ENCODE data around the gene HOXB5.

The HOXB5 gene

DNA sequence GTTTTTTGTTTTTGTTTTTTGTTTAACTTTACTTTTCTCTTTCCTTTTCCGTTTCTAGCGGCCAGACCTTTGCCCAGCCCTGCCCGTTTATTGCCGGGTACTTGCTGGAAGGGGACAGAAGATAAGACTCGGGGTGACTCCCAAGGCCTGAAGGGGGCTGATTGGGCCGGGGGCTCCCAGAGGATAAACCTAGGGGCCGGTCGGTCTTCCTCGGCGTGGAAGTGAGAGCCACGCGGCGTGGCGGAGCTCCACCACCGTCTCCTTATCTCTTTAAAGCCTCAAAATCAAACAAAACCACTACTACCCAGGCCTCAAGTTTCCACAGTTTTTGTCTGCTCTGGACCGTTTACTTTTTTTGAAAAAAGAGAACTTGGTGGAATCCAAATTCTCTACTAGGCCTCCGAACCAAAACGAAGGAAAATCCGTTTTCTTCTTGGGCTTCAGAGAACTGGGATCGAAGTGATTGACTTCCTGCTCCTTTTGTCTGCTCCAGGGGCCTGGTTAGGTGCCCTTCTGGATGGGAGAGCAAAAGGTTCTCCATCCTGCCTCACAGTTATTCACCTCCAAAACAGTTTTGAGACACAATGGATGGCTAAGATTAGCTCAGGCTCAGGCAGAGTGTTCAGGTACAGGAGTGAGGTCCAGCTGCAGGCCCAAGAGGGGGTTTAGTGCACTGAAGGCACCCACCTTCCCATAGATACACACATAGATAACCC is 41.1 kb upstream of the HOXB5 start:
- no peak for ATAC-seq
- no peak for TF ChIP-seq ARNTL (CRISPR knock-in tag; IDR thresholded peaks at IDR 0.05; ENCODE audit: borderline replicate concordance, low read depth)
- TF ChIP-seq RARB (CRISPR knock-in tag; IDR thresholded peaks at IDR 0.05) = no peak
- TF ChIP-seq SNAI2 (CRISPR knock-in tag; IDR thresholded peaks at IDR 0.05) = no peak
- no peak for TF ChIP-seq TCF4 (CRISPR knock-in tag; IDR thresholded peaks at IDR 0.05; ENCODE audit: borderline replicate concordance)
- TF ChIP-seq ZNF565 (CRISPR knock-in tag; conservative IDR thresholded peaks at IDR 0.05; ENCODE audit: low read depth) = no peak
- no peak for TF ChIP-seq OSR1 (CRISPR knock-in tag; IDR thresholded peaks at IDR 0.05)
- TF ChIP-seq, protein P1, sequence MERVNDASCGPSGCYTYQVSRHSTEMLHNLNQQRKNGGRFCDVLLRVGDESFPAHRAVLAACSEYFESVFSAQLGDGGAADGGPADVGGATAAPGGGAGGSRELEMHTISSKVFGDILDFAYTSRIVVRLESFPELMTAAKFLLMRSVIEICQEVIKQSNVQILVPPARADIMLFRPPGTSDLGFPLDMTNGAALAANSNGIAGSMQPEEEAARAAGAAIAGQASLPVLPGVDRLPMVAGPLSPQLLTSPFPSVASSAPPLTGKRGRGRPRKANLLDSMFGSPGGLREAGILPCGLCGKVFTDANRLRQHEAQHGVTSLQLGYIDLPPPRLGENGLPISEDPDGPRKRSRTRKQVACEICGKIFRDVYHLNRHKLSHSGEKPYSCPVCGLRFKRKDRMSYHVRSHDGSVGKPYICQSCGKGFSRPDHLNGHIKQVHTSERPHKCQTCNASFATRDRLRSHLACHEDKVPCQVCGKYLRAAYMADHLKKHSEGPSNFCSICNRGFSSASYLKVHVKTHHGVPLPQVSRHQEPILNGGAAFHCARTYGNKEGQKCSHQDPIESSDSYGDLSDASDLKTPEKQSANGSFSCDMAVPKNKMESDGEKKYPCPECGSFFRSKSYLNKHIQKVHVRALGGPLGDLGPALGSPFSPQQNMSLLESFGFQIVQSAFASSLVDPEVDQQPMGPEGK (CRISPR knock-in tag; IDR thresholded peaks at IDR 0.05; ENCODE audit: borderline replicate concordance) = no peak
- TF ChIP-seq GLIS3 (CRISPR knock-in tag; IDR thresholded peaks at IDR 0.05) = no peak
- TF ChIP-seq, protein P2, sequence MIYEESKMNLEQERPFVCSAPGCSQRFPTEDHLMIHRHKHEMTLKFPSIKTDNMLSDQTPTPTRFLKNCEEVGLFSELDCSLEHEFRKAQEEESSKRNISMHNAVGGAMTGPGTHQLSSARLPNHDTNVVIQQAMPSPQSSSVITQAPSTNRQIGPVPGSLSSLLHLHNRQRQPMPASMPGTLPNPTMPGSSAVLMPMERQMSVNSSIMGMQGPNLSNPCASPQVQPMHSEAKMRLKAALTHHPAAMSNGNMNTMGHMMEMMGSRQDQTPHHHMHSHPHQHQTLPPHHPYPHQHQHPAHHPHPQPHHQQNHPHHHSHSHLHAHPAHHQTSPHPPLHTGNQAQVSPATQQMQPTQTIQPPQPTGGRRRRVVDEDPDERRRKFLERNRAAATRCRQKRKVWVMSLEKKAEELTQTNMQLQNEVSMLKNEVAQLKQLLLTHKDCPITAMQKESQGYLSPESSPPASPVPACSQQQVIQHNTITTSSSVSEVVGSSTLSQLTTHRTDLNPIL (CRISPR knock-in tag; IDR thresholded peaks at IDR 0.05; ENCODE audit: low read depth) = no peak
- no peak for TF ChIP-seq PPARA (CRISPR knock-in tag; IDR thresholded peaks at IDR 0.05; ENCODE audit: borderline replicate concordance)
- TF ChIP-seq, protein P3, sequence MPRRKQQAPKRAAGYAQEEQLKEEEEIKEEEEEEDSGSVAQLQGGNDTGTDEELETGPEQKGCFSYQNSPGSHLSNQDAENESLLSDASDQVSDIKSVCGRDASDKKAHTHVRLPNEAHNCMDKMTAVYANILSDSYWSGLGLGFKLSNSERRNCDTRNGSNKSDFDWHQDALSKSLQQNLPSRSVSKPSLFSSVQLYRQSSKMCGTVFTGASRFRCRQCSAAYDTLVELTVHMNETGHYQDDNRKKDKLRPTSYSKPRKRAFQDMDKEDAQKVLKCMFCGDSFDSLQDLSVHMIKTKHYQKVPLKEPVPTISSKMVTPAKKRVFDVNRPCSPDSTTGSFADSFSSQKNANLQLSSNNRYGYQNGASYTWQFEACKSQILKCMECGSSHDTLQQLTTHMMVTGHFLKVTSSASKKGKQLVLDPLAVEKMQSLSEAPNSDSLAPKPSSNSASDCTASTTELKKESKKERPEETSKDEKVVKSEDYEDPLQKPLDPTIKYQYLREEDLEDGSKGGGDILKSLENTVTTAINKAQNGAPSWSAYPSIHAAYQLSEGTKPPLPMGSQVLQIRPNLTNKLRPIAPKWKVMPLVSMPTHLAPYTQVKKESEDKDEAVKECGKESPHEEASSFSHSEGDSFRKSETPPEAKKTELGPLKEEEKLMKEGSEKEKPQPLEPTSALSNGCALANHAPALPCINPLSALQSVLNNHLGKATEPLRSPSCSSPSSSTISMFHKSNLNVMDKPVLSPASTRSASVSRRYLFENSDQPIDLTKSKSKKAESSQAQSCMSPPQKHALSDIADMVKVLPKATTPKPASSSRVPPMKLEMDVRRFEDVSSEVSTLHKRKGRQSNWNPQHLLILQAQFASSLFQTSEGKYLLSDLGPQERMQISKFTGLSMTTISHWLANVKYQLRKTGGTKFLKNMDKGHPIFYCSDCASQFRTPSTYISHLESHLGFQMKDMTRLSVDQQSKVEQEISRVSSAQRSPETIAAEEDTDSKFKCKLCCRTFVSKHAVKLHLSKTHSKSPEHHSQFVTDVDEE (CRISPR knock-in tag; IDR thresholded peaks at IDR 0.05) = no peak

DNA sequence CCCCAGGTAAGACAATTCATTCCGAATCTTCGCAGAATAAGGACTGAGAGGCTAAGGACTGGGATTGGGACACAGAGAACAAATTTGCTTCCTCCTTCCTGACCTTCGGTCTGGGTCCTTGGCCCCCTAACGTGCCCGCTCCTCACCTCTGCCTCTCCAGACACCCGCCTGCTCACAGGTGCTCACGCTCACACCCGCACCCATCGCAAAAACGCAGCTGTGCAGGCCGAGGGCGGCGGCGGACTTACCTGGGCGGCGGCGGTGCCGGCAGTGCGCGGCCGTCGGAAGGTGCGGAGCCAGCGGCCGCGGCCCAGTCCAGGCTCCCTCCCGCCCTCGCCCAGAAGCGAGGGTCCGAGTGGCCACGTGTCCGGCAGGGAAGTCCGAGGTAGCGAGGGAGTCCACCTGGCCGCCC is 39.7 kb upstream of the HOXB5 start:
- TF ChIP-seq, protein P2 (CRISPR knock-in tag; IDR thresholded peaks at IDR 0.05; ENCODE audit: low read depth) = no peak
- no peak for TF ChIP-seq OSR1 (CRISPR knock-in tag; IDR thresholded peaks at IDR 0.05)
- no peak for TF ChIP-seq ZFP3 (CRISPR knock-in tag; IDR thresholded peaks at IDR 0.05)
- ATAC-seq = no peak

DNA sequence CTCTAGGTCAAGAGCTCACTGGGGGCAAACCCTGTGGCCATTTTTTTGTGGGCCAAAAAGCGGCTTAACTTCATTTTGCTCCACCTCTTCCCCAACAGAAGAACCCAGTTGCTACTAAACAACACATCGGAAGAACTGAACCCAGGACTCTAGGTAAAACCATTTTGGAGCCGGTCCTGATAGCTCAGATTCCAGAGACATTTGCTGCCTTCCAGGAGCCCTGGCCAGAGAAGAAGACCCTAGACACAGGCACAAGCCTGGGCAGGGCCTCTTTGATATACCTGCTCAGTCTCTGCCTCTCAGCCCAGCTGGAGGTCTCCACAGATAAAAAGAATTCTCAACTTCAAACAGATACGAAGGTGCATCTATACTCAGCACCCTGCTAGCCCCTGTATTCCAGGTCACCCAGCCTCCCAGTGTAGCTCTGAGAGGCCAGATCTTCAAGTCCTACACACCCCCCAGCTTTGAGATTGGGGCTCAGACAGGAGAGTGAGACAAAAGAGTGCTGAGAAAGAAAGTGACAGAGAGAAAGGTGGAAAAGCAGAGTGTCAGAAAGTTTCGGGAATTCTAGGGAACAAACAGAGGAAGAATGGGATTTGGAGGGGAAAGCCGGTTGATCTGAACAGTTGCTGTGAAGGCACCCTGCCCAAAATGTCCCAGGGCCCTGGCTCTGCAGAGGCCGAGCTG is 39.1 kb upstream of the HOXB5 start:
- TF ChIP-seq ISL1 (CRISPR knock-in tag; IDR thresholded peaks at IDR 0.05) = no peak
- no peak for TF ChIP-seq BACH2 (CRISPR knock-in tag; IDR thresholded peaks at IDR 0.05; ENCODE audit: borderline replicate concordance)
- no peak for TF ChIP-seq ZNF8 (CRISPR knock-in tag; IDR thresholded peaks at IDR 0.05)
- no peak for TF ChIP-seq ESRRG (CRISPR knock-in tag; IDR thresholded peaks at IDR 0.05)
- TF ChIP-seq RARB (CRISPR knock-in tag; IDR thresholded peaks at IDR 0.05) = no peak
- TF ChIP-seq ZNF70 (CRISPR knock-in tag; IDR thresholded peaks at IDR 0.05) = no peak
- no peak for TF ChIP-seq TCF4 (CRISPR knock-in tag; IDR thresholded peaks at IDR 0.05; ENCODE audit: borderline replicate concordance)
- no peak for TF ChIP-seq GLIS3 (CRISPR knock-in tag; IDR thresholded peaks at IDR 0.05)
- TF ChIP-seq, protein P2 (CRISPR knock-in tag; IDR thresholded peaks at IDR 0.05; ENCODE audit: low read depth) = no peak
- TF ChIP-seq, protein P3 (CRISPR knock-in tag; IDR thresholded peaks at IDR 0.05) = no peak
- TF ChIP-seq ZFP3 (CRISPR knock-in tag; IDR thresholded peaks at IDR 0.05) = no peak
- no peak for TF ChIP-seq SNAI2 (CRISPR knock-in tag; IDR thresholded peaks at IDR 0.05)
- no peak for TF ChIP-seq ARNTL (CRISPR knock-in tag; IDR thresholded peaks at IDR 0.05; ENCODE audit: borderline replicate concordance, low read depth)
- no peak for TF ChIP-seq ZFP30 (CRISPR knock-in tag; IDR thresholded peaks at IDR 0.05)
- no peak for ATAC-seq
